GM19467 (cell line): ENCODE data around the gene EFHB.
"Not testable (repeated sequence)": the region's sequence is repeated elsewhere in the genome, so short reads cannot be mapped to it uniquely, and the experiment has no call there.

Experiments used
- ATAC-seq: cut with Tn5 transposase; IDR thresholded peaks from one replicate; pipeline ENCODE4 v1.9.1; 2021; ENCODE audit warnings: mild to moderate bottlenecking, moderate library complexity; ENCODE audit not compliant: unreplicated experiment

Gene EFHB

GRCh38 chr3:19932422-19932821, 1.6 kb downstream of the EFHB start:
- no peak for ATAC-seq

GRCh38 chr3:19931767-19932188, 2.2 kb downstream of the EFHB start:
- ATAC-seq: no peak

DNA sequence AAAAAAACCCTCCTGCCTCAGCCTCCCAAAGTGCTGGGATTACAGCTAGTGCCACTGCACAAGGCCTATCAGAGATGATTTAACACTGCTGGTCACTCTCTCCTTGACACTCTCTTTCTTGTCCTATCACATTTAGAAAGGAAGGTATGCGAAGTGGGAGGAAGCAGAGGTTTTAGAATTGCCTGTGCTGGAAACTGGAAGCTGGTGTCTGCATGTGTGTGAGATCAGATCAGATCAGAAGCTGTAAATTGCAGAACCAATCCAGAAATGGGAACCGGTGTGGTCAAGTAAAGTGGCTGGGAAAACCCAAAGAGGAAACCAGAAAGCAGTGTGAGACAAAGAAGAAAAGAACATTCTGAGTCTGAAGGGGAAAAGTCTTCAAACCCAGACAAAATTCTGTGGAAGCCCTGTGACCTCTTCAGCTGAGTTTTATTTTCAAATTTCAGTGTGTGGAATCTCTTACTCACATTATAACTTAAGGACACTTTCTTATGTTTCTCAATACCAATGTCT, 2.8 kb downstream of the EFHB start:
- peak; percentile 70 for ATAC-seq

GRCh38 chr3:19920401-19921080, 13.5 kb downstream of the EFHB start:
- ATAC-seq: no peak

GRCh38 chr3:19917167-19917566, 16.9 kb downstream of the EFHB start:
- no peak for ATAC-seq

- no peak for ATAC-seq
Measured at GRCh38 chr3:19911452-19911851, 22.6 kb downstream of the EFHB start.

GRCh38 chr3:19907523-19907922, 26.5 kb downstream of the EFHB start:
- no peak for ATAC-seq

GRCh38 chr3:19903649-19904048, 30.4 kb downstream of the EFHB start:
- ATAC-seq: no peak

DNA sequence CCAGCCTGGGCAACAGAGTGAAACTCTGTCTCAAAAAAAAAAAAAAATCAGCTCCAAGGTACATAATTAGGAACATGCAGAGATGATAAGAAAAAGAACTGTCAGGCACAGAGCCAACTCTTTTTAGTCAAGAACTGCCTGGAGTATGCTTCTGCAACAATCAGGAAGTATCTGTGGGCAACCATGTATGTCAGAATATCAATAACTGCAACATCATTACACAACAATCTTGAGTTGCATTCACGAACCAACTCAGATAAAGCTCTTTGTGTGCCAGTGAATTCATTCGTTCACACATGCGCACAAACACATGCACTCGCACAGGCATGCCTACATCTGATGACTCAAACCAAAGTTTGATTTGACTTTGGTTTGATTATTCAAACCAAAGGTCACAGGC, 32.1 kb downstream of the EFHB start:
- ATAC-seq: no peak

- ATAC-seq: no peak
Measured at GRCh38 chr3:19901337-19901736, 32.7 kb downstream of the EFHB start.

DNA sequence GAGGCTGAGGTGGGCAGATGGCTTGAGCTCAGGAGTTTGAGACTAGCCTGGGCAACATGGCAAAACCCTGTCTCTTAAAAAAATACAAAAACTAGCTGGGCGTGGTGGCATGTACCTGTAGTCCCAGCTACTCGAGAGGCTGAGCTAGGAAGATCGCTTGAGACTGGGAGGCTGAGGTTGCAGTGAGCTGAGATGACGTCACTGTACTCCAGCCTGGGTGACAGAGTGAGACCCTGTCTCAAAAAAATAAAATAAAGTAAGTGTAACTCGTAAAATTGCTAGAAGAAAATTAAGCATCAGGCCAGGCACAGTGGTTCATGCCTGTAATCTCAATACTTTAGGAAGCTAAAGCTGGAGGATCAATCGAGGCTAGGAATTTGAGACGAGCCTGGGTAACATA, 34.2 kb downstream of the EFHB start:
- not testable (repeated sequence) for ATAC-seq

- no peak for ATAC-seq
Measured at GRCh38 chr3:19899264-19899663, 34.8 kb downstream of the EFHB start.

DNA sequence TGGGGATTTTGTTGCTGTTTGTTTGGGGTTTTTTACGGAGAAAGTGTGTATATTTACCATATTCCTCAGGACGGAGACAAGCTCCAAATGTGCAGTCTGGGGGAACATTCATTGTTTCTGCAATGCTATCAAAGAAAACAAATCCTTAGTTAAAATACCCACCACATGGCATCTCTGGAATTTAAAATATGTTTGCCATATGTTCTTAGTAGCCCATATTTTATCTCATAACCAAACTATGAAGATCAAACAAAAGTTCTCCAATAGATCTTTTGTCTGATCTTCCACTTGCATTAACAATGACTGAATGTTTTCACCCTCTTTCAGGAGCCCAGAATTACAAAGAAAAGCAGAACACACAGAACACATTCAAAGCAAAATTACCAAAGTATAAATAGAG, 35.3 kb downstream of the EFHB start:
- ATAC-seq: no peak

- no peak for ATAC-seq
Measured at GRCh38 chr3:19891740-19892139, 42.3 kb downstream of the EFHB start.

GRCh38 chr3:19888428-19889152, 45.4 kb downstream of the EFHB start:
- no peak for ATAC-seq

DNA sequence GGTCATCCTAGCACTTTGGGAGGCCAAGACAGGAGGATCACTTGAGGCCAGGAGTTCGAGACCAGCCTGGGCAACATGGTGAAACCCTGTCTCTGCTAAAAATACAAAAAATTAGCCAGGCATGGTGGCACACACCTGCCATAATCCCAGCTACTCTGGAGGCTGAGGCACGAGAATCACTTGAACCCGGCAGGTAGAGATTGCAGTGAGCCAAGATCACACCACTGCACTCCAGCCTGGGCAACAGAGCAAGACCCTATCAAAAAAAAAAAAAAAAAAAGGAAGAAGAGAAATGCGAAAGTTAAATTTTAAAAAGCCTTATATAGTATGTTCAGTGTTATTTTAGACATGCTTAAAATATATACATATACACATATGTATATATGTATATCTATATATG, 46.9 kb downstream of the EFHB start:
- ATAC-seq: not testable (repeated sequence)

DNA sequence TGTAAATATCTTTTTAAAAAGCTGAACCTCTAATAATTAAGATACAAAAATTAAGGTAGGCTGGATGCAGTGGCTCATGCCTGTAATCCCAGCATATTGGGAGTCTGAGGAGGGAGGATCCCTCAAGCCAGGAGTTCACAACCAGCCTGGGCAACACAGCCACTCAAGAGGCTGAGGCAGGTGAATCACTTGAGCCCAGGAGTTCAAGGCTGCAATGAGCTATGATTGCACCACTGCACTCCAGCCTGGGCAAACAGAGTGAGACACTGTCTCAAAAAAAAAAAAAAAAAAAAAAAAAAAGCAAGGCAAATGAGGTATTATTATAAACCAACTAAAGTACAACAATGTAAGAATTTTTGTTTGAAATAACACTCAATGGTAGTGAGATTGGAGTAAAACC, 47.6 kb downstream of the EFHB start:
- no peak for ATAC-seq

DNA sequence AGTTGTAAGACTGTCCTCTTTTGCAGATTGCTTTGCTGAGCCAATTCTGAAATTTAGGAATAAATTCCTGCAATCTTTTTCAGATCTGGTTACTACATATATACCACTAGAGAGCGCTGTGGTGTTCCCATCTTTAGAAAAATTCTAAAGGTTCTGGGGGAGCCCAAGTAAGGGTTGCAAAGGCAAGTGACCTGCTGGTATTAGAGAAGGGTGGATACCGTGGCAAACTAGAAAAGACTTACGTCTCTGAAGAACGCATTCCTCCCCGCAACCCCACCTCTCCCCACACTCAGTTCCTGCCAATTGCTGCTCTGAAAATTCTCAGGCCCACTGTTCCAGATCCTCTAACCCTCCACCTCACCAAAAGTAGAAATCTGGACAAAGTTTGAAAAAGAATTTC, 48.5 kb downstream of the EFHB start:
- no peak for ATAC-seq

DNA sequence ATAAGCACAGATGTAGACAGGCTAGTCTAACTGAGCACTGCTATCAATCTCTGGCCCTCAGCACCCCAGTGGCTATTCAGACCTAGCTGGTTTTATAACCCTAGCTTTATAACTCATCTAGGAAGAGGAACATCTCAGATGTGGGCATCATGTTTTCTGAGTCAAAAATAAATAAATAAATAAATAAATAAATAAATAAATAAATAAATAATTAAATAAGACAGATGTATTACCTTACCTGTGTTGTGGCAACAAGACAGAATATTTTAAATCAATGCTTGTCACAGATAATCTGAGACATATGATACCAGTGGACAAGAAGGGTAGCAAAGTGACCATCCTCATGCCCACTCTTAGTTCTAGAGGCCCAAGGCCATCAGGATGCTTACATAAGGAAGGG, 52.2 kb downstream of the EFHB start:
- no peak for ATAC-seq

DNA sequence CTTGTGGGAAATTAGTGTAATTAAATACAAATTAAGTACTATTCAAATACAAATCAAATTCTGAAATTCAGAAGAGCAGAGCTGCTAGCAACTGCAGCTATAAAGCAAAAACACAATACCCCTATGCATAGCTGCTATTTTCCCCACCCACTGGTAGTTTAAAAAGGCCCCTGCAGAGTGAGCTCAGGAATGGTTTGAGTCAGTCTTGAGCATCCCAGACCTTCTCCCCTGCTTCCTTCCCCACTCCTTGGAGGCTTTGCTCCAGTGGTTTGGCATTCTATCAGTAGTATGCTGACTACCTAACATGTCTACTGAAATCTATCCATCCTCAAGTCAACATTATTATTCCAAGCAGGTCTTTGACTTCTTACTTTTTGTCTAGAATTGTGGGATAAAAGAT, 53.0 kb downstream of the EFHB start:
- no peak for ATAC-seq

- no peak for ATAC-seq
Measured at GRCh38 chr3:19877656-19878055, 56.4 kb downstream of the EFHB start.

DNA sequence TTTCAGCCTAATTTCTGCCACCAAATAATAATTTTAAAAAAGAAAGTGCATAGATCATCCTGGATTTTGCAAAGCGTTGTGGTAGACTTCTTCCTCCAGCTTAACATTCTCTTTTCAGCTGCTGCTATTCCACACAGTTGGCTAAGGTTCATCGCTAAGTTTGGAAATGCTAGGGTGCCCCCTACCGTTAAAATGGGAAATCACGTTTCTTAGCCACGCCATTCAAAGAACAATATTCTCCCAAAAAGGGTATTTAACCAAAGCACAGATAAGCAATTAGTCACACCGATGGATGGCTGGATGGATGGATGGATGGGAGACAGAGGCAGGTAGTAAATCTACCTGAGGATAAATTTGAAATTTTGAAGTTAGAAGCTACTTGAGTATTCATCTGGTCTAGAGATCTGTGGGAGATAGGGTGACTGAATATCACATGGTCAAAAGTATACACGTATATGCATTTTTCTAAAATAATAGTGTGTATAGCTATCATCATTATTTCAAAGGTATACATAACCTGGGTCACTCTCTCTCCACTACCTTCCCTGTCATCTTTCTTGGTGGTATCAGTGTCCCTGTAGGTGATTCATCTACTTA, 67.2 kb downstream of the EFHB start:
- ATAC-seq: peak; percentile 93
